ENCODE data around the gene ARHGAP29. TPM values are rescaled to one million over a fixed set of nuclear protein-coding genes. Genes with fewer than 3 reads are reported as not detected.

Gene ARHGAP29
- total and polyA plus RNA-seq, 2 of the 4 experiments (the other 2 are of a cell fraction) = 19.1 to 30.3 TPM

GRCh38 chr1:94270801-94271203 lies 33.4 kb upstream of the ARHGAP29 start:
- Histone ChIP-seq H4K8ac (ENCODE audit: low read depth in 2 of 2, low read length in 2 of 2) (peak overlapping the region; percentile 30 to 77; a peak in 1 of 4 replicates), H2BK5ac (ENCODE audit: low read depth, low read length, poor library complexity, severe bottlenecking) (peak overlapping the region; percentile 43), H3K4me2 (ENCODE audit: low read depth, low read length) (peak overlapping the region; percentile 17; the same call in 1 of the 2 replicates), H2BK20ac (ENCODE audit: low read depth, low read length) (peak overlapping the region; percentile 40; the same call in 1 of the 2 replicates), H3K9me3 (ENCODE audit: control insufficient read depth, insufficient read depth, low read length) (no peaks in the 10 kb centered on the region), H3K4me3 (ENCODE audit: insufficient read depth, low read depth, low read length) (no peak overlapping the region), H2BK120ac (ENCODE audit: low read depth, low read length) (peak overlapping the region; percentile 73), H4K91ac (ENCODE audit: insufficient read depth, low read depth, low read length) (peak overlapping the region; percentile 51), H2AK9ac (replicated peaks; ENCODE audit: low read depth, low read length, poor library complexity) (no peak overlapping the region), H3K9me1 (ENCODE audit: insufficient read depth, low read length) (peaks cover 8% of the 10 kb centered on the region; the same call in 1 of the 2 replicates), H3K27ac (ENCODE audit: insufficient read depth, low read length) (no peak overlapping the region), H3K23ac (ENCODE audit: low read depth, low read length) (no peak overlapping the region; the same call in 1 of the 2 replicates), H4K5ac (ENCODE audit: low read depth, low read length) (peak overlapping the region; percentile 8; the same call in 1 of the 2 replicates), H3K27me3 (ENCODE audit: control insufficient read depth, insufficient read depth, low read length) (no peaks in the 10 kb centered on the region), H3K79me1 (ENCODE audit: low read depth in 1 of 2, low read length in 2 of 2) (0 out of 4 replicates have a peak, but pooled peaks cover 0 to 3% of the 10 kb centered on the region in 2 experiments), H3K14ac (replicated peaks; ENCODE audit: low read depth, low read length) (peak overlapping the region; percentile 95; the same call in 1 of the 2 replicates), H3K9ac (ENCODE audit: low read depth, low read length) (no peak overlapping the region), H4K20me1 (ENCODE audit: insufficient read depth, low read length) (no peaks in the 10 kb centered on the region), H3K4me1 (ENCODE audit: control insufficient read depth, insufficient read depth, low read length) (peaks cover 18% of the 10 kb centered on the region), H2AK5ac (ENCODE audit: low read depth, low read length) (peak overlapping the region; percentile 94), H2BK15ac (ENCODE audit: low read depth, low read length) (peak overlapping the region; percentile 67; the same call in 2 of the 3 replicates), H3K18ac (ENCODE audit: low read depth, low read length) (peak overlapping the region; percentile 55; the same call in 1 of the 2 replicates), H3K56ac (ENCODE audit: extremely low read depth, insufficient read depth, low read length) (no peak overlapping the region), H3K36me3 (ENCODE audit: control insufficient read depth, insufficient read depth, low read length) (no peaks in the 10 kb centered on the region), H3K4ac (ENCODE audit: low read depth, low read length) (peak overlapping the region; percentile 51; the same call in 1 of the 2 replicates), H2AFZ (replicated peaks; ENCODE audit: low read length, poor library complexity) (peak overlapping the region; percentile 38)
- POLR2A ChIA-PET (ENCODE audit: unreplicated experiment) = no interaction called here
- TF ChIP-seq SMC3 (IDR thresholded peaks at IDR 0.05; ENCODE audit: low read depth, low read length) (no peak), RFX5 (IDR thresholded peaks at IDR 0.05; ENCODE audit: low read depth, low read length) (no peak), FOS (IDR thresholded peaks at IDR 0.05; ENCODE audit: low read depth, low read length) (peak; percentile 47; the same call in 1 of the 2 replicates)
- no CpG with 5 or more reads among the region's 2 CpGs for WGBS, 2 experiments (ENCODE audit: extremely low coverage in 2 of 2, insufficient read length in 1 of 2)
- intact Hi-C loops (cut with micrococcal nuclease) (no loop called here), in situ Hi-C loops (cut with MboI; ENCODE audit: low sequenced_read_pairs) (no loop called here), dilution Hi-C loops (cut with HindIII; ENCODE audit: low sequenced_read_pairs, unreplicated experiment) (no loop called here)
- no TSS peak for BruUV-seq (replicated peaks)
- ATAC-seq (ENCODE audit: low read depth) (peak; percentile 15; the same call in 1 of the 2 replicates), DNase-seq (peak; percentile 86)
- CTCF ChIA-PET = interaction anchor here (0.6 kb wide), 1 partner anchor 32 kb away, joined by 3 read pairs; no protein-coding TSS in a partner anchor

All from IMR-90 (cell line).